OCI-M1 (cell line): ENCODE measurements around the gene HEATR3.
A peak's percentile ranks its signal among the peaks of the same experiment; 100 is the strongest.
"Not testable (repeated sequence)": the region's sequence is repeated elsewhere in the genome, so short reads cannot be mapped to it uniquely, and the experiment has no call there.

Experiments used
- DNase-seq: peaks from one replicate; lab custom pipeline; 2025; lab: John Stamatoyannopoulos, UW

HEATR3 gene

GRCh38 chr16:50102051-50102746, 36.4 kb downstream of the HEATR3 start:
- DNase-seq, result no peak

GRCh38 chr16:50103764-50104163, 38.0 kb downstream of the HEATR3 start:
- no peak for DNase-seq

GRCh38 chr16:50114357-50115129, 48.8 kb downstream of the HEATR3 start:
- DNase-seq, result no peak

GRCh38 chr16:50120711-50121110, 54.9 kb downstream of the HEATR3 start:
- no peak for DNase-seq

- no peak for DNase-seq
Observed at GRCh38 chr16:50121278-50121677, 55.5 kb downstream of the HEATR3 start.

GRCh38 chr16:50121721-50122445, 56.1 kb downstream of the HEATR3 start:
- no peak for DNase-seq

GRCh38 chr16:50123417-50123816, 57.6 kb downstream of the HEATR3 start:
- DNase-seq, result no peak

GRCh38 chr16:50124769-50125168, 59.0 kb downstream of the HEATR3 start:
- no peak for DNase-seq

- DNase-seq, result no peak
Observed at GRCh38 chr16:50126183-50126582, 60.4 kb downstream of the HEATR3 start.

GRCh38 chr16:50132571-50132970, 66.8 kb downstream of the HEATR3 start:
- not testable (repeated sequence) for DNase-seq

- no peak for DNase-seq
Observed at GRCh38 chr16:50133214-50133613, 67.4 kb downstream of the HEATR3 start.

- no peak for DNase-seq
Observed at GRCh38 chr16:50136399-50136798, 70.6 kb downstream of the HEATR3 start.

- DNase-seq, result no peak
Observed at GRCh38 chr16:50137268-50137667, 71.5 kb downstream of the HEATR3 start.

GRCh38 chr16:50139580-50139979, 73.8 kb downstream of the HEATR3 start:
- no peak for DNase-seq

- no peak for DNase-seq
Observed at GRCh38 chr16:50144211-50144610, 78.4 kb downstream of the HEATR3 start.

- DNase-seq, result no peak
Observed at GRCh38 chr16:50146479-50147435, 81.0 kb downstream of the HEATR3 start.

- no peak for DNase-seq
Observed at GRCh38 chr16:50151322-50151721, 85.6 kb downstream of the HEATR3 start.

- no peak for DNase-seq
Observed at GRCh38 chr16:50151756-50152155, 86.0 kb downstream of the HEATR3 start.

GRCh38 chr16:50152351-50152806, 86.6 kb downstream of the HEATR3 start:
- DNase-seq, result peak; percentile 49

GRCh38 chr16:50152807-50153595, 87.2 kb downstream of the HEATR3 start, which contains the start of gene TENT4B:
TSS of gene TENT4B (plus strand) at chr16:50153306. CDS start at chr16:50153622, 316 bp downstream.
- peak; percentile 74 for DNase-seq
